ENCODE measurements around the gene PCDHA13.
A peak's percentile ranks its signal among the peaks of the same experiment; 100 is the strongest.

GRCh38 chr5:140926443-140927227 lies 44.7 kb downstream of the PCDHA13 start:
- TF ChIP-seq CTCF (IDR thresholded peaks at IDR 0.05) = peak; percentile 60 to 75 (median 71)
- no peak for TF ChIP-seq POLR2A (IDR thresholded peaks at IDR 0.05)

Data from right lobe of liver (tissue), 4 donors.